ENCODE measurements around the gene CTNNAL1.

Gene CTNNAL1

GRCh38 chr9:109027176-109027575 is 13.9 kb upstream of the CTNNAL1 start:
- no peak for DNase-seq

GRCh38 chr9:109026306-109026705 is 13.0 kb upstream of the CTNNAL1 start:
- DNase-seq: no peak

GRCh38 chr9:109022873-109023272 is 9.6 kb upstream of the CTNNAL1 start:
- no peak for DNase-seq

- no peak for DNase-seq
Measured at GRCh38 chr9:109020581-109021511, 7.5 kb upstream of the CTNNAL1 start.

- DNase-seq: no peak
Measured at GRCh38 chr9:109020113-109020512, 6.8 kb upstream of the CTNNAL1 start.

- DNase-seq: no peak
Measured at GRCh38 chr9:109019420-109019819, 6.1 kb upstream of the CTNNAL1 start.

GRCh38 chr9:109017493-109017892 is 4.2 kb upstream of the CTNNAL1 start:
- no peak for DNase-seq

GRCh38 chr9:109017061-109017460 is 3.8 kb upstream of the CTNNAL1 start:
- DNase-seq: no peak

GRCh38 chr9:109016132-109016531 is 2.8 kb upstream of the CTNNAL1 start:
- no peak for DNase-seq

- no peak for DNase-seq
Measured at GRCh38 chr9:109014608-109015280, 1.4 kb upstream of the CTNNAL1 start.

GRCh38 chr9:109013679-109014607 is 644 bp upstream of the CTNNAL1 start:
- no peak for DNase-seq

- peak; percentile 64 for DNase-seq
Measured at GRCh38 chr9:109012009-109012875, 1.1 kb downstream of the CTNNAL1 start.

- DNase-seq: no peak
Measured at GRCh38 chr9:109011231-109011671, 2.0 kb downstream of the CTNNAL1 start.

GRCh38 chr9:109010746-109011145 is 2.6 kb downstream of the CTNNAL1 start:
- DNase-seq: peak; percentile 80

GRCh38 chr9:109005678-109006077 is 7.6 kb downstream of the CTNNAL1 start:
- DNase-seq: no peak

GRCh38 chr9:109003116-109003515 is 10.2 kb downstream of the CTNNAL1 start:
- no peak for DNase-seq

GRCh38 chr9:109002141-109002540 is 11.2 kb downstream of the CTNNAL1 start:
- no peak for DNase-seq

- no peak for DNase-seq
Measured at GRCh38 chr9:109001275-109001676, 12.0 kb downstream of the CTNNAL1 start.

GRCh38 chr9:108997112-108997511 is 16.2 kb downstream of the CTNNAL1 start:
- no peak for DNase-seq

- no peak for DNase-seq
Measured at GRCh38 chr9:108996643-108997042, 16.7 kb downstream of the CTNNAL1 start.

GRCh38 chr9:108994695-108995094 is 18.6 kb downstream of the CTNNAL1 start:
- no peak for DNase-seq

GRCh38 chr9:108991479-108991878 is 21.8 kb downstream of the CTNNAL1 start:
- no peak for DNase-seq

Measured in activated CD4-positive, alpha-beta T cell treated with anti-CD3 and anti-CD28 coated beads for 48 hours (primary cell).